Uterus (tissue), 4 donors: Measurements from ENCODE around the gene GPT2. TPM values are rescaled to one million over a fixed set of nuclear protein-coding genes. Genes with fewer than 3 reads are reported as not detected.
"Not testable (repeated sequence)": the region's sequence is repeated elsewhere in the genome, so short reads cannot be mapped to it uniquely, and the experiment has no call there.

Source experiments
- DNase-seq, 2 donors: peaks; one replicate each; pipeline ENCODE4 v3.0.0-alpha.2; 2019 to 2020
- H3K27ac ChIP-seq, 2 donors: fragments of 200-600 bp; sonication (generic); 1 replicate in 1 of 2; 2 replicates in 1 of 2; pipeline ENCODE4 v1.5.1; 2016 to 2018
- H3K27me3 ChIP-seq, 2 donors: fragments of 200-600 bp; sonication (generic); one replicate each; pipeline ENCODE4 v1.5.1; 2018 to 2019; ENCODE audit warnings: control low read depth in 1 of 2
- H3K36me3 ChIP-seq, 2 donors: fragments of 200-600 bp; sonication (generic); one replicate each; pipeline ENCODE4 v1.5.1; 2019; ENCODE audit warnings: control low read depth in 1 of 2
- H3K4me1 ChIP-seq, 2 donors: fragments of 200-600 bp; sonication (generic); one replicate each; pipeline ENCODE4 v1.5.1; 2018 to 2019; ENCODE audit warnings: control low read depth in 1 of 2
- H3K4me3 ChIP-seq, 2 donors: fragments of 200-600 bp; sonication (generic); 1 replicate in 1 of 2; 2 replicates in 1 of 2; pipeline ENCODE4 v1.5.1; 2018 to 2019; ENCODE audit warnings: mild to moderate bottlenecking in 1 of 2
- H3K9me3 ChIP-seq, 2 donors: fragments of 200-600 bp; sonication (generic); one replicate each; pipeline ENCODE4 v1.5.1; 2019; ENCODE audit warnings: control low read depth in 1 of 2
- CTCF ChIP-seq, 4 experiments: fragments of 200-600 bp in 2 of 4; fragments of 450-650 bp in 2 of 4; sonication (generic) in 2 of 4; IDR thresholded peaks; one replicate each; pipeline ENCODE4 v1.5.1; 2016 to 2019; ENCODE audit warnings: antibody characterized with exemption in 4 of 4, mild to moderate bottlenecking in 2 of 4, moderate library complexity in 1 of 4
- POLR2A ChIP-seq, 2 donors: fragments of 450-650 bp; IDR thresholded peaks; one replicate each; pipeline ENCODE4 v1.6.1; 2016; ENCODE audit warnings: antibody characterized with exemption in 2 of 2, mild to moderate bottlenecking in 1 of 2, moderate library complexity in 1 of 2
- intact Hi-C: fragments of 100-400 bp; cut with DNase I; formaldehyde crosslinking; loops from one replicate; pipeline ENCODE4 v1.15.1; 2023; ENCODE audit warnings: low total_unique reads
- total RNA-seq, 4 donors: library from RNA; depleted of rRNA in 3 of 4; stranded (reverse); fragments of >200 nt in 3 of 4; gene quantifications; one replicate each; pipeline versions ENCODE4 v1.1.0 to v1.2.4, GENCODE V29; 2014 to 2023
- donor health status: DM: yes; HTN: yes; CAD: no.

Gene GPT2
- total RNA-seq, 4 donors from 2014 or later, result 1.5 to 11.0 (median 4.4) TPM; not detected in 1

- Histone ChIP-seq H3K4me3 (no peak overlapping the region), H3K36me3 (no peaks in the 10 kb centered on the region), H3K27ac (no peak overlapping the region), H3K9me3 (no peaks in the 10 kb centered on the region), H3K27me3 (no peaks in the 10 kb centered on the region), H3K4me1 (no peaks in the 10 kb centered on the region)
- intact Hi-C loops, result no loop called here
- no peak for TF ChIP-seq CTCF (IDR thresholded peaks at IDR 0.05)
- no peak for TF ChIP-seq POLR2A (IDR thresholded peaks at IDR 0.05)
- DNase-seq, result no peak
Observed at GRCh38 chr16:46866286-46866685, 17.9 kb upstream of the GPT2 start.

GRCh38 chr16:46867486-46867885 is 16.7 kb upstream of the GPT2 start:
- H3K36me3 ChIP-seq, H3K27ac ChIP-seq, H3K4me1 ChIP-seq, intact Hi-C loops, H3K9me3 ChIP-seq, DNase-seq, H3K4me3 ChIP-seq, H3K27me3 ChIP-seq: not testable (repeated sequence)

- H3K27me3 ChIP-seq, H3K9me3 ChIP-seq, H3K27ac ChIP-seq, DNase-seq, H3K4me3 ChIP-seq, H3K36me3 ChIP-seq, intact Hi-C loops, H3K4me1 ChIP-seq: not testable (repeated sequence)
Observed at GRCh38 chr16:46868891-46869290, 15.3 kb upstream of the GPT2 start.

GRCh38 chr16:46871597-46871996 is 12.6 kb upstream of the GPT2 start:
- Histone ChIP-seq H3K4me3 (no peak overlapping the region), H3K27ac (no peak overlapping the region), H3K4me1 (no peaks in the 10 kb centered on the region), H3K27me3 (no peaks in the 10 kb centered on the region), H3K9me3 (no peaks in the 10 kb centered on the region), H3K36me3 (no peaks in the 10 kb centered on the region)
- intact Hi-C loops, result no loop called here
- no peak for DNase-seq
- no peak for TF ChIP-seq CTCF (IDR thresholded peaks at IDR 0.05)
- TF ChIP-seq POLR2A (IDR thresholded peaks at IDR 0.05), result no peak

GRCh38 chr16:46873201-46873600 is 11.0 kb upstream of the GPT2 start:
- intact Hi-C loops, result no loop called here

GRCh38 chr16:46875243-46875642 is 8.9 kb upstream of the GPT2 start:
- Histone ChIP-seq H3K9me3 (no peaks in the 10 kb centered on the region), H3K27me3 (no peaks in the 10 kb centered on the region), H3K4me3 (no peak overlapping the region), H3K4me1 (no peaks in the 10 kb centered on the region), H3K36me3 (no peaks in the 10 kb centered on the region), H3K27ac (no peak overlapping the region)
- TF ChIP-seq CTCF (IDR thresholded peaks at IDR 0.05), result no peak
- no peak for TF ChIP-seq POLR2A (IDR thresholded peaks at IDR 0.05)
- intact Hi-C loops, result no loop called here
- DNase-seq, result no peak

More at GRCh38 chr16:46873201-46873600, 11.0 kb upstream of the GPT2 start:
- no peaks in the 10 kb centered on the region for H3K4me1 ChIP-seq
- DNase-seq, result no peak
- H3K27me3 ChIP-seq, result no peaks in the 10 kb centered on the region
- TF ChIP-seq CTCF (IDR thresholded peaks at IDR 0.05), result no peak
- TF ChIP-seq POLR2A (IDR thresholded peaks at IDR 0.05), result no peak
- no peaks in the 10 kb centered on the region for H3K36me3 ChIP-seq
- no peaks in the 10 kb centered on the region for H3K9me3 ChIP-seq
- no peak overlapping the region for H3K27ac ChIP-seq
- no peak overlapping the region for H3K4me3 ChIP-seq
